Measurements from ENCODE around the gene AFF3. TPM values are rescaled to one million over a fixed set of nuclear protein-coding genes. Genes with fewer than 3 reads are reported as not detected.

The AFF3 gene
- total RNA-seq, 4 donors from 2014 or later = 3.1 to 5.0 (median 3.7) TPM

GRCh38 chr2:100016756-100017155, 125.6 kb downstream of the AFF3 start:
- TF ChIP-seq POLR2AphosphoS5 (IDR thresholded peaks at IDR 0.05) (no peak), EP300 (IDR thresholded peaks at IDR 0.05) (no peak), POLR2A (IDR thresholded peaks at IDR 0.05) (no peak)
- TF ChIP-seq, protein P1, sequence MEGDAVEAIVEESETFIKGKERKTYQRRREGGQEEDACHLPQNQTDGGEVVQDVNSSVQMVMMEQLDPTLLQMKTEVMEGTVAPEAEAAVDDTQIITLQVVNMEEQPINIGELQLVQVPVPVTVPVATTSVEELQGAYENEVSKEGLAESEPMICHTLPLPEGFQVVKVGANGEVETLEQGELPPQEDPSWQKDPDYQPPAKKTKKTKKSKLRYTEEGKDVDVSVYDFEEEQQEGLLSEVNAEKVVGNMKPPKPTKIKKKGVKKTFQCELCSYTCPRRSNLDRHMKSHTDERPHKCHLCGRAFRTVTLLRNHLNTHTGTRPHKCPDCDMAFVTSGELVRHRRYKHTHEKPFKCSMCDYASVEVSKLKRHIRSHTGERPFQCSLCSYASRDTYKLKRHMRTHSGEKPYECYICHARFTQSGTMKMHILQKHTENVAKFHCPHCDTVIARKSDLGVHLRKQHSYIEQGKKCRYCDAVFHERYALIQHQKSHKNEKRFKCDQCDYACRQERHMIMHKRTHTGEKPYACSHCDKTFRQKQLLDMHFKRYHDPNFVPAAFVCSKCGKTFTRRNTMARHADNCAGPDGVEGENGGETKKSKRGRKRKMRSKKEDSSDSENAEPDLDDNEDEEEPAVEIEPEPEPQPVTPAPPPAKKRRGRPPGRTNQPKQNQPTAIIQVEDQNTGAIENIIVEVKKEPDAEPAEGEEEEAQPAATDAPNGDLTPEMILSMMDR (IDR thresholded peaks at IDR 0.05) = no peak
- Histone ChIP-seq H3K4me3 (no peak overlapping the region), H3K27ac (no peak overlapping the region), H3K4me1 (no peaks in the 10 kb centered on the region), H3K9me3 (no peaks in the 10 kb centered on the region), H3K36me3 (no peaks in the 10 kb centered on the region), H3K27me3 (no peaks in the 10 kb centered on the region)
- DNase-seq (ENCODE audit: low spot score in 2 of 2) = no peak
- 96% methylated on average over 3 of the region's 3 CpGs for WGBS

- 97% methylated on average over 3 of the region's 3 CpGs for WGBS
- no peak overlapping the region for H3K27ac ChIP-seq
These were observed 126.5 kb downstream of the AFF3 start for GRCh38 chr2:100015849-100016248.

GRCh38 chr2:100013892-100014677, 128.3 kb downstream of the AFF3 start:
- no peak for DNase-seq (ENCODE audit: low spot score in 2 of 2)
- Histone ChIP-seq H3K9me3 (no peaks in the 10 kb centered on the region), H3K27ac (no peak overlapping the region), H3K4me1 (no peaks in the 10 kb centered on the region), H3K4me3 (no peak overlapping the region), H3K27me3 (no peaks in the 10 kb centered on the region), H3K36me3 (no peaks in the 10 kb centered on the region)
- TF ChIP-seq POLR2A (IDR thresholded peaks at IDR 0.05) (no peak), POLR2AphosphoS5 (IDR thresholded peaks at IDR 0.05) (no peak)
- 73% methylated on average over 5 of the region's 5 CpGs for WGBS

More at GRCh38 chr2:100015849-100016248, 126.5 kb downstream of the AFF3 start:
- no peak for TF ChIP-seq POLR2AphosphoS5 (IDR thresholded peaks at IDR 0.05)
- TF ChIP-seq EP300 (IDR thresholded peaks at IDR 0.05) = no peak
- TF ChIP-seq, protein P1 (IDR thresholded peaks at IDR 0.05) = no peak
- no peak for TF ChIP-seq POLR2A (IDR thresholded peaks at IDR 0.05)
- no peaks in the 10 kb centered on the region for H3K9me3 ChIP-seq
- no peak for DNase-seq (ENCODE audit: low spot score in 2 of 2)
- H3K36me3 ChIP-seq = no peaks in the 10 kb centered on the region
- no peaks in the 10 kb centered on the region for H3K27me3 ChIP-seq
- no peak overlapping the region for H3K4me3 ChIP-seq
- no peaks in the 10 kb centered on the region for H3K4me1 ChIP-seq

DNA sequence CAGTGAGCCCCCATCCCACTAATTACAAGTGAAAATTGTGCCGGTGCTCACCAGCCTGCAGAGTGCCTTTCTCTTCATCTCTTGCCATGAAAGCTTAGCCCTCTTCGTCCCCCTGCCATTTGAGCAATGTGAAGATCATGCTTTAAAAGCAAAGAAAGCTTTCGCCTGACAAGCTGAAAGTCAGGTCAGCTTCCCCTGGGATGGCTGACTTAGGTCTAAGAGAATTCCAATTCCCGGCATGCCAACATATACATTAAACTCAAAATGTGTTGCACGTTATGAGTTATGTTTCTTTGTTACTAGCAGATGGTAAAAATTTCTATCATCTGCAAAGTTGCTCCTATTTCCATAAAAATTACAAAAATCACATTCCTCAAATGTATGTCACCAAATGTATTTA, 129.8 kb downstream of the AFF3 start:
- Histone ChIP-seq H3K27ac (no peak overlapping the region), H3K27me3 (no peaks in the 10 kb centered on the region), H3K4me1 (no peaks in the 10 kb centered on the region), H3K9me3 (no peaks in the 10 kb centered on the region), H3K36me3 (no peaks in the 10 kb centered on the region), H3K4me3 (no peak overlapping the region)
- TF ChIP-seq EP300 (IDR thresholded peaks at IDR 0.05) (no peak), POLR2A (IDR thresholded peaks at IDR 0.05) (no peak)
- TF ChIP-seq, protein P1 (IDR thresholded peaks at IDR 0.05) = no peak
- DNase-seq (ENCODE audit: low spot score in 2 of 2) = no peak
- 84% methylated on average over 5 of the region's 5 CpGs for WGBS

- DNase-seq (ENCODE audit: low spot score in 2 of 2) = no peak
- no peak for TF ChIP-seq EP300 (IDR thresholded peaks at IDR 0.05)
- TF ChIP-seq, protein P1 (IDR thresholded peaks at IDR 0.05) = no peak
- Histone ChIP-seq H3K36me3 (no peaks in the 10 kb centered on the region), H3K27me3 (no peaks in the 10 kb centered on the region), H3K27ac (no peak overlapping the region), H3K4me3 (no peak overlapping the region), H3K9me3 (no peaks in the 10 kb centered on the region), H3K4me1 (no peaks in the 10 kb centered on the region)
- WGBS = 86% methylated on average over 5 of the region's 5 CpGs
These were observed 131.1 kb downstream of the AFF3 start for GRCh38 chr2:100011272-100011731.
